Parathyroid adenoma (tissue), 2 donors: ENCODE measurements around the gene PNCK.

Experiments
- H2AFZ ChIP-seq: fragments of 300-600 bp; sonication (generic); one replicate; pipeline ENCODE4 v1.7.0; 2017; ENCODE audit warnings: antibody characterized with exemption, mild to moderate bottlenecking
- H3K27ac ChIP-seq: fragments of 300-600 bp; sonication (generic); one replicate; pipeline ENCODE4 v1.7.0; 2017
- H3K27me3 ChIP-seq: fragments of 300-600 bp; sonication (generic); one replicate; pipeline ENCODE4 v1.7.0; 2017; ENCODE audit warnings: low read length; ENCODE audit not compliant: control insufficient read depth, insufficient read depth
- H3K36me3 ChIP-seq: fragments of 300-600 bp; sonication (generic); one replicate; pipeline ENCODE4 v1.7.0; 2017; ENCODE audit warnings: low read length; ENCODE audit not compliant: control insufficient read depth, insufficient read depth
- H3K4me1 ChIP-seq: fragments of 300-600 bp; sonication (generic); one replicate; pipeline ENCODE4 v1.7.0; 2017; ENCODE audit warnings: control low read depth
- H3K4me2 ChIP-seq: fragments of 300-600 bp; sonication (generic); one replicate; pipeline ENCODE4 v1.7.0; 2017; ENCODE audit warnings: low read length
- H3K4me3 ChIP-seq: fragments of 300-600 bp; sonication (generic); one replicate; pipeline ENCODE4 v1.7.0; 2017; ENCODE audit warnings: low read depth, low read length
- H3K79me2 ChIP-seq: fragments of 300-600 bp; sonication (generic); one replicate; pipeline ENCODE4 v1.7.0; 2017; ENCODE audit warnings: control low read depth
- H3K9ac ChIP-seq: fragments of 300-600 bp; sonication (generic); one replicate; pipeline ENCODE4 v1.7.0; 2017; ENCODE audit warnings: mild to moderate bottlenecking
- H3K9me3 ChIP-seq: fragments of 300-600 bp; sonication (generic); one replicate; pipeline ENCODE4 v1.7.0; 2017; ENCODE audit warnings: low read length; ENCODE audit not compliant: control insufficient read depth
- CTCF ChIP-seq: fragments of 300-600 bp; sonication (generic); IDR thresholded peaks from one replicate; pipeline ENCODE4 v1.7.0; 2017; ENCODE audit warnings: antibody characterized with exemption, mild to moderate bottlenecking
- donor health status: primary hyperparathyroidism.

PNCK gene

GRCh38 chrX:153635788-153636668 lies 37.6 kb downstream of the PNCK start:
- Histone ChIP-seq H3K27me3 (no peaks in the 10 kb centered on the region), H3K36me3 (no peaks in the 10 kb centered on the region), H3K4me1 (no peaks in the 10 kb centered on the region), H2AFZ (no peak overlapping the region), H3K4me2 (no peak overlapping the region), H3K79me2 (no peaks in the 10 kb centered on the region), H3K9ac (no peak overlapping the region), H3K4me3 (no peak overlapping the region), H3K27ac (no peak overlapping the region), H3K9me3 (no peaks in the 10 kb centered on the region)
- no peak for TF ChIP-seq CTCF

- Histone ChIP-seq H3K4me1 (no peaks in the 10 kb centered on the region), H3K9ac (no peak overlapping the region), H3K9me3 (no peaks in the 10 kb centered on the region), H3K36me3 (no peaks in the 10 kb centered on the region), H3K27me3 (no peaks in the 10 kb centered on the region), H2AFZ (no peak overlapping the region), H3K4me2 (no peak overlapping the region), H3K27ac (no peak overlapping the region), H3K79me2 (no peaks in the 10 kb centered on the region), H3K4me3 (no peak overlapping the region)
- no peak for TF ChIP-seq CTCF
These were observed 38.2 kb downstream of the PNCK start for GRCh38 chrX:153635388-153635787.

- Histone ChIP-seq H3K27me3 (no peaks in the 10 kb centered on the region), H3K79me2 (no peaks in the 10 kb centered on the region), H3K9me3 (no peaks in the 10 kb centered on the region), H3K4me1 (no peaks in the 10 kb centered on the region), H2AFZ (no peak overlapping the region), H3K9ac (no peak overlapping the region), H3K4me2 (no peak overlapping the region), H3K4me3 (no peak overlapping the region), H3K27ac (no peak overlapping the region), H3K36me3 (no peaks in the 10 kb centered on the region)
- TF ChIP-seq CTCF = no peak
These were observed 38.8 kb downstream of the PNCK start for GRCh38 chrX:153634832-153635231.

- H3K36me3 ChIP-seq = no peaks in the 10 kb centered on the region
- H3K9me3 ChIP-seq = no peaks in the 10 kb centered on the region
- TF ChIP-seq CTCF = no peak
- H3K4me2 ChIP-seq = no peak overlapping the region
- no peaks in the 10 kb centered on the region for H3K79me2 ChIP-seq
- H3K4me1 ChIP-seq = no peaks in the 10 kb centered on the region
- H2AFZ ChIP-seq = no peak overlapping the region
- H3K4me3 ChIP-seq = no peak overlapping the region
- H3K9ac ChIP-seq = no peak overlapping the region
- H3K27me3 ChIP-seq = no peaks in the 10 kb centered on the region
- no peak overlapping the region for H3K27ac ChIP-seq
These were observed 39.4 kb downstream of the PNCK start for GRCh38 chrX:153634236-153634635.
